Neural crest cell (in vitro differentiated cells): ENCODE data around the gene GNG4. TPM values are rescaled to one million over a fixed set of nuclear protein-coding genes. Genes with fewer than 3 reads are reported as not detected.

Experiments
- DNase-seq: peaks from one replicate; pipeline ENCODE4 v3.0.0; 2021; ENCODE audit warnings: low read depth, mixed read lengths, low spot score
- H3K27ac Mint-ChIP-seq: one replicate; pipeline ENCODE4 v1.8.0; 2021; ENCODE audit warnings: mild to moderate bottlenecking, mixed read lengths; ENCODE audit not compliant: unreplicated experiment
- H3K27me3 Mint-ChIP-seq: 2 replicates; pipeline ENCODE4 v1.8.0; 2021; ENCODE audit warnings: low read depth, mild to moderate bottlenecking, mixed read lengths
- H3K36me3 Mint-ChIP-seq: 2 replicates; pipeline ENCODE4 v1.8.0; 2021; ENCODE audit warnings: low read depth, mild to moderate bottlenecking, mixed read lengths
- H3K4me1 Mint-ChIP-seq: 2 replicates; pipeline ENCODE4 v1.8.0; 2021; ENCODE audit warnings: mixed read lengths
- H3K4me3 Mint-ChIP-seq: one replicate; pipeline ENCODE4 v1.8.0; 2021; ENCODE audit warnings: mild to moderate bottlenecking, mixed read lengths
- H3K9me3 Mint-ChIP-seq: 2 replicates; pipeline ENCODE4 v1.8.0; 2021; ENCODE audit warnings: mixed read lengths
- CTCF ChIP-seq: fragments of 200-600 bp; sonication (generic); conservative IDR thresholded peaks from 2 replicates; pipeline ENCODE4 v1.5.0; 2021; ENCODE audit warnings: antibody characterized with exemption, mild to moderate bottlenecking
- long read RNA-seq: library from polyadenylated mRNA; unstranded; transcript quantifications from one replicate; pipeline ENCODE4 v2.0.0, GENCODE V29; 2020
- total RNA-seq: library from RNA; stranded (reverse); gene quantifications from 2 replicates; pipeline ENCODE4 v1.2.1, GENCODE V29; 2021

The GNG4 gene
- 35.2 and 38.2 TPM in 2 replicates for total RNA-seq
- long read RNA-seq, full-length matches to known transcripts, result 11 of 24 reads
- long read RNA-seq, partial matches to known transcripts, result 4 of 24 reads
- long read RNA-seq, other reads (novel, unspliced or antisense), result 9 of 24 reads

- no peaks in the 10 kb centered on the region for H3K36me3 Mint-ChIP-seq
These were observed at the start of gene GNG4 for GRCh38 chr1:235649368-235650163. Gene GNG4 (minus strand): TSS chr1:235649784. CDS start chr1:235583838, 65,946 bp downstream.

DNA sequence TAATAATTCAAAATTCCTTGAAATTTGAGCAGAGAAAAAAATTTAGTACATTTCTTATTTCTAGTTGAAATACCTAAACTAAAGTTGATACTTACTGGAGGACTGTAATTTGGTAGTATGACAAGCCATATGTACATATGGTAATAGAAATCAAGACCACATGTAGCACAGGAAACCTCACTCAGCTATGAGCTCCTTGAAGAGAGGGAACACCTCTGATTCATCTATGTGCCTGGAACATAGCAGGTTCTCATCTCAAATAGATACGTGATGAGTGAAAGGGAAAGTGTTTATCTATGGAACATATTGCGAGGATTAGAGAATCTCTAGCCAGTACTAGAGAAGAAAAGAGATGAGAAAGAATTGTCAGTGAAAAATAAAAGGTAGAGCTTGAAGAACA is 47.9 kb upstream of the GNG4 start:
- peaks cover 9% of the 10 kb centered on the region for H3K36me3 Mint-ChIP-seq
- DNase-seq, result no peak
- no peaks in the 10 kb centered on the region for H3K4me1 Mint-ChIP-seq
- H3K27ac Mint-ChIP-seq, result no peak overlapping the region
- H3K9me3 Mint-ChIP-seq, result no peaks in the 10 kb centered on the region
- no peak overlapping the region for H3K4me3 Mint-ChIP-seq
- no peaks in the 10 kb centered on the region for H3K27me3 Mint-ChIP-seq
- no peak for TF ChIP-seq CTCF

More at GRCh38 chr1:235649368-235650163, at the start of gene GNG4:
- H3K27ac Mint-ChIP-seq, result peak within 1 kb of the TSS; percentile 82
- no peak for TF ChIP-seq CTCF
- peak within 1 kb of the TSS; percentile 93 for H3K4me3 Mint-ChIP-seq
- H3K9me3 Mint-ChIP-seq, result no peaks in the 10 kb centered on the region
- H3K27me3 Mint-ChIP-seq, result peaks cover 64% of the 10 kb centered on the region
- peaks cover 31% of the 10 kb centered on the region for H3K4me1 Mint-ChIP-seq
- peak; percentile 55 for DNase-seq

DNA sequence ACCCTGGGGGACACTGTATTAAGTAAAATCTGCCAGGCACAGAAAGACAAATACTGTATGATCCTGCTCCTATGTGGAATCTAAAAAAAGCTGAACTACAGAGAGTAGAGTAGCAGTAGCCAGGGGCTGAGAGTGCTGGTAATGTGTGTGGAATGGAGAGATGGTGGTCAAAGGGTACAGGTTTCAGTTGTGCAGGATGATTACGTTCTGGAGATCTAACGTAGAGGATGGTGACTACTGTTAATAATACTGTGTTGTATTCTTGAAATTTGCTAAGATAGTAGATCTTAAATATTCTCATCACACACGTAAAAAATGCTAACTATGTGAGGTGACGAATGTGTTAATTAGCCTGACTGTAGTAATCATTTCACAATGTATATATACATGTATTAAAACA is 39.8 kb upstream of the GNG4 start:
- H3K27ac Mint-ChIP-seq, result no peak overlapping the region
- H3K27me3 Mint-ChIP-seq, result no peaks in the 10 kb centered on the region
- no peaks in the 10 kb centered on the region for H3K9me3 Mint-ChIP-seq
- no peak for DNase-seq
- no peak overlapping the region for H3K4me3 Mint-ChIP-seq
- H3K36me3 Mint-ChIP-seq, result peaks cover 2% of the 10 kb centered on the region
- H3K4me1 Mint-ChIP-seq, result no peaks in the 10 kb centered on the region
- no peak for TF ChIP-seq CTCF

GRCh38 chr1:235688096-235688495 is 38.5 kb upstream of the GNG4 start:
- DNase-seq, result no peak
- H3K36me3 Mint-ChIP-seq, result no peaks in the 10 kb centered on the region
- no peak overlapping the region for H3K27ac Mint-ChIP-seq
- no peaks in the 10 kb centered on the region for H3K4me1 Mint-ChIP-seq
- H3K27me3 Mint-ChIP-seq, result no peaks in the 10 kb centered on the region
- H3K4me3 Mint-ChIP-seq, result no peak overlapping the region
- no peak for TF ChIP-seq CTCF
- no peaks in the 10 kb centered on the region for H3K9me3 Mint-ChIP-seq

DNA sequence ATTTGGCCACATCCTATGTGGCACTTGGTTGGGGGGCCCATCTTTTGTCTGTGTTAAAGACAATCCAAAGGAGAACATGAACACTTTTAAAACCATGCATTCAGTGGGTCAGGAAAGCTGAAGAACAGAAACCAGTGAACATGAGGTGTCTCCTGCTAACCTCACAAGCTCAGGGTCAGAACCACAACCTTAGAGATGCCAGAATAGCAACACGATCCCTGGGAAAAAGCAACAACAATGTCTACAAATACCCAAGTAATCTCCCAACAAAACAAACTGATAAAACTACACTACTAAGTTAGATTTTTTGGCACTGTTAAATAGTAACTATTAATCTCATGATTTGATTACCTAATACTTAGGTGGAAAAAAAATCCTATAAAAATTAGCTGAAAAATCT is 34.1 kb upstream of the GNG4 start:
- no peak for TF ChIP-seq CTCF
- no peak for DNase-seq
- H3K27ac Mint-ChIP-seq, result no peak overlapping the region
- no peaks in the 10 kb centered on the region for H3K4me1 Mint-ChIP-seq
- no peaks in the 10 kb centered on the region for H3K36me3 Mint-ChIP-seq
- no peaks in the 10 kb centered on the region for H3K27me3 Mint-ChIP-seq
- H3K4me3 Mint-ChIP-seq, result no peak overlapping the region
- H3K9me3 Mint-ChIP-seq, result no peaks in the 10 kb centered on the region
